RWPE1 (cell line): ENCODE results near the gene KRT3.

Source experiments
- CTCF ChIA-PET: fragments of 350-600 bp; sonication (Branson Sonifier 250); formaldehyde crosslinking; extraction: SDS; loops from one replicate; lab custom pipeline; 2021; lab: Yijun Ruan, JAX
- POLR2A ChIA-PET: fragments of 400-600 bp; formaldehyde crosslinking; extraction: SDS; loops from one replicate; lab custom pipeline; 2020; ENCODE audit warnings: antibody characterized with exemption; ENCODE audit not compliant: low non-redundant PET; lab: Yijun Ruan, JAX
- DNase-seq: peaks from one replicate; pipeline ENCODE4 v3.0.0; 2012; ENCODE audit warnings: low spot score
- H3K27ac ChIP-seq: fragments of 450-650 bp; 2 replicates; pipeline ENCODE4 v1.5.1; 2017
- TF ChIP-seq, protein P1 (sequence below): fragments of 450-650 bp; conservative IDR thresholded peaks from 2 replicates; pipeline ENCODE4 v1.5.1; 2017; ENCODE audit warnings: low read depth, mild to moderate bottlenecking

Gene KRT3

GRCh38 chr12:52822771-52823510 lies 27.0 kb upstream of the KRT3 start:
- peak overlapping the region; percentile 16; the same call in 1 of the 2 replicates for H3K27ac ChIP-seq
- no peak for DNase-seq
- ChIA-PET CTCF (interaction anchor here (0.6 to 0.7 kb wide), 2 partner anchors 240 to 311 kb away, joined by 3 read pairs; no protein-coding TSS in a partner anchor), POLR2A (no interaction called here)
- TF ChIP-seq, protein P1, sequence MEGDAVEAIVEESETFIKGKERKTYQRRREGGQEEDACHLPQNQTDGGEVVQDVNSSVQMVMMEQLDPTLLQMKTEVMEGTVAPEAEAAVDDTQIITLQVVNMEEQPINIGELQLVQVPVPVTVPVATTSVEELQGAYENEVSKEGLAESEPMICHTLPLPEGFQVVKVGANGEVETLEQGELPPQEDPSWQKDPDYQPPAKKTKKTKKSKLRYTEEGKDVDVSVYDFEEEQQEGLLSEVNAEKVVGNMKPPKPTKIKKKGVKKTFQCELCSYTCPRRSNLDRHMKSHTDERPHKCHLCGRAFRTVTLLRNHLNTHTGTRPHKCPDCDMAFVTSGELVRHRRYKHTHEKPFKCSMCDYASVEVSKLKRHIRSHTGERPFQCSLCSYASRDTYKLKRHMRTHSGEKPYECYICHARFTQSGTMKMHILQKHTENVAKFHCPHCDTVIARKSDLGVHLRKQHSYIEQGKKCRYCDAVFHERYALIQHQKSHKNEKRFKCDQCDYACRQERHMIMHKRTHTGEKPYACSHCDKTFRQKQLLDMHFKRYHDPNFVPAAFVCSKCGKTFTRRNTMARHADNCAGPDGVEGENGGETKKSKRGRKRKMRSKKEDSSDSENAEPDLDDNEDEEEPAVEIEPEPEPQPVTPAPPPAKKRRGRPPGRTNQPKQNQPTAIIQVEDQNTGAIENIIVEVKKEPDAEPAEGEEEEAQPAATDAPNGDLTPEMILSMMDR: no peak

DNA sequence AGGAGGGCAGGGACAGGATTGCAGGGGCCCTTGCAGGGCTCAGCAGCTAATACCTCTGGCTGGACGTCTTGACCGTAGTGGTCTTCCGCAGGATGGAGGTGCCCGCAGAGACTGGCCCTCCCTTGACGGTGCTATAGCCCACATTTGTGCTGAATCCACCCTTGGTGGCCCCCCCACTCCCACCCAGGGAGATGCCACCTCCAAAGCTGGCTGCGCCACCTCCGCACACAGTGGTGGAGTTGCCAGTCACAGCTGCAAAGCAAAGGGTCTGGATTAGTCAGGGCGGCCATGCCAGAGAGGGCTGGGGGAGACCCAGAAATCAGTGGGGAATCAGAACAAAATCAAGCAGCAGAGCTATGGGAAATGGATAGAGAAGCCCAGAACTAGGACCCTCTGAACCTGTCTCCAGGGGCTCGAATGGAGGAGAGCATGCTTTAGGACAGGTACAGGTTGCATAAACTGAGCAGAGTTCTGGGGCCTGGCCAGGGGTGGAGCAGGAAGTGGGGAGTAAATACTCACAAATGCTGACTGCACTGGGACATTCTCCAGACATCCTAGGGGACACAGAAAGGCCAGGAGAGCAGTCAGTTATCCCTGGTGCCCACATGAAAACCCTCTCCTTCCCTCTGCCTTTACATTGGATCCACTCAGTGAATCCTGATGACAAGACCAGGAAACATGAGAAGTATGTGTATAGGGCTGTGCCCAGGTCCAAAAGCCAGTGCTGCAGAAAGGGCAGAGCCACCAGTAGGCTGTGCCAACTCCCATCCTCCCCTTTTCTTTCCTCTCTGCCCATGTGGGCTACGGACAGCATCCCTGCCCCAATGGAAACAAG lies 26.1 kb upstream of the KRT3 start:
- POLR2A ChIA-PET: no interaction called here
- CTCF ChIA-PET: interaction anchor here (0.7 kb wide), 1 partner anchor 240 kb away, joined by 3 read pairs; no protein-coding TSS in a partner anchor
- TF ChIP-seq, protein P1: no peak
- peak overlapping the region; percentile 16; the same call in 1 of the 2 replicates for H3K27ac ChIP-seq
- DNase-seq: peak; percentile 24

- POLR2A ChIA-PET: no interaction called here
- TF ChIP-seq, protein P1: no peak
- no peak for DNase-seq
- CTCF ChIA-PET: no interaction called here
- no peak overlapping the region for H3K27ac ChIP-seq
These were observed 25.3 kb upstream of the KRT3 start for GRCh38 chr12:52821071-52821730.

DNA sequence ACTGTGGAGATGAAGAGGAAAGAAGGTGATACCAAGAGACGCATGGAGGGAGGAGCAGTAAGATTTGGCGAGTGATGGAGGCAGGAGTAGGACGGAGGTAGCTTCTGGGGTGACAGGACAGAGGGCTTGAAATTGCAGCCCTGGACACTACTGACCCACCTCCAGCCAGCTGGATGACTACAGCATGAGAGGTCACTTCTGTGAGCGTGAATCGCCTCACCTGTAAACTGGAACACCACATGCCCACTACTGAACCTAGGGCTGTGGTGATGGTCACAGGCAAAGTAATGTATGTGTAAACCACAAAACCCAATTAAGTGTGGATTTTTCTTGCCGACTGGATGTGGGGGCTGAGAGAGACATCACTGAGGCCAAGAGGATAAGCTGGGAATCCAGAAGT lies 24.6 kb upstream of the KRT3 start:
- ChIA-PET POLR2A (no interaction called here), CTCF (interaction anchor here (1.2 kb wide), 1 partner anchor 34 kb away, joined by 6 read pairs; no protein-coding TSS in a partner anchor)
- DNase-seq: no peak
- TF ChIP-seq, protein P1: no peak
- no peak overlapping the region for H3K27ac ChIP-seq

DNA sequence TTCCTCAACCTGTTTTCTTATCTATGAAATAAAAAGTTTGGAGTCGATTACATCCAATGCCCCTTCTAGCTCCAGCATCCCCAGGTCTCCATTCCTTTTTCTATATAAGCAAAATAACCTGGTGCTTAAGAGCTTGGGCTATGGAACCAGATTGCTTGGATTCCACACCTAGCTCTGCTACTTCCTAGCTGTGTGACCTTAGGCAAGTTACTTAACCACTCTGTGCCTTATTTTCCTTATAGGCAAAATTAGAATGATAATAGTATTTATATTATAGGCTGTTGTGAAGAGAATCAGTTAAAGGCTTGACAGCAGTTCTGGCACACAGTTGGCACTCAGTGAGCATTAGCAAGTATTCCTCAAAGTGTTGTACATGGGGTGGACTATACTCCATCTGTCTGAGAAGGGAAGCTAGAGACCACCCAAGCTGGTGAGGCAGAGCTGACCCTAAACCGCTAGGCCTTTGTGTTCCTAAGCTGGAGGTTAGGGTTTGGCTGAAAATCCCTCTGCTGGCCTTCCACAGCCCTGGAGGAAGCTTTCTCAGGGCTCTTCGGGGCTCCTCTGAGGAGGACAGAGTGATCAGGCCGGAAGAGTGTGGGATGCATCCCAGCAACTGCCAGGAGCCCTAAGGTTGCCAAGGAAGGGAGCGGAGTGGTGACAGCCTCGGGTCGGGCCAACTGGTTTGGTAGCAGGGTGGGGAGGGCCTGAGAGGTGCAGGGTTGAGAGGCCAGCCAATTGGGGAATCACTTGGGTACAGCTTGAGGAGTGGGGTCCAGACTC lies 24.0 kb upstream of the KRT3 start:
- DNase-seq: no peak
- TF ChIP-seq, protein P1: no peak
- no peak overlapping the region for H3K27ac ChIP-seq
- ChIA-PET CTCF (interaction anchor here (1.2 kb wide), 1 partner anchor 34 kb away, joined by 6 read pairs; no protein-coding TSS in a partner anchor), POLR2A (no interaction called here)
